Prostate gland (tissue), 2 donors: ENCODE results near the gene ANKLE1. TPM values are rescaled to one million over a fixed set of nuclear protein-coding genes. Genes with fewer than 3 reads are reported as not detected.

ENCODE experiments used
- DNase-seq: peaks from one replicate; pipeline ENCODE4 v3.0.0-alpha.2; 2019; ENCODE audit warnings: low spot score
- H3K27ac ChIP-seq, 2 donors: fragments of 200-600 bp; sonication (generic); 2 replicates each; pipeline ENCODE4 v1.5.1; 2017 to 2019
- H3K27me3 ChIP-seq: fragments of 200-600 bp; sonication (generic); replicated peaks from 2 replicates; pipeline ENCODE4 v1.5.1; 2019; ENCODE audit not compliant: insufficient read depth
- H3K36me3 ChIP-seq, 2 donors: fragments of 200-600 bp; sonication (generic); 1 replicate in 1 of 2; 2 replicates in 1 of 2; pipeline versions ENCODE4 v1.5.1 to v1.8.1; 2017 to 2019
- H3K4me1 ChIP-seq: fragments of 200-600 bp; sonication (generic); replicated peaks from 2 replicates; pipeline ENCODE4 v1.5.1; 2019
- H3K4me3 ChIP-seq, 2 donors: fragments of 200-600 bp; sonication (generic); 2 replicates each; pipeline ENCODE4 v1.5.1; 2017 to 2019
- H3K9me3 ChIP-seq: fragments of 200-600 bp; sonication (generic); 2 replicates; pipeline ENCODE4 v1.5.1; 2017
- POLR2A ChIP-seq: fragments of 450-650 bp; IDR thresholded peaks from one replicate; pipeline ENCODE4 v1.6.1; 2016; ENCODE audit warnings: antibody characterized with exemption, mild to moderate bottlenecking
- POLR2AphosphoS5 ChIP-seq: sonication (generic); formaldehyde crosslinking; IDR thresholded peaks from one replicate; pipeline ENCODE4 v1.6.1; 2017; ENCODE audit warnings: antibody characterized with exemption
- WGBS: methylation state at CpG from one replicate; pipeline ENCODE4 v1.1.5; 2018; 5-methylcytosine and 5-hydroxymethylcytosine counted together
- intact Hi-C: fragments of 100-400 bp; cut with DNase I; formaldehyde crosslinking; loops from one replicate; pipeline ENCODE4 v1.14.2; 2022
- total RNA-seq, 2 donors: library from RNA; depleted of rRNA; stranded (reverse); fragments of >200 nt; gene quantifications; one replicate each; pipeline ENCODE4 v1.1.0, GENCODE V29; 2016
- TF ChIP-seq, protein P1 (sequence below), 4 experiments: fragments of 200-600 bp in 2 of 4; fragments of 450-650 bp in 2 of 4; sonication (generic) in 2 of 4; IDR thresholded peaks; 1 replicate in 3 of 4; 2 replicates in 1 of 4; pipeline ENCODE4 v1.5.1; 2016 to 2019; ENCODE audit warnings: antibody characterized with exemption in 4 of 4, mild to moderate bottlenecking in 2 of 4, moderate library complexity in 2 of 4

Gene ANKLE1
- total RNA-seq, 2 donors from 2014 or later: 0.64 to 1.2 TPM

DNA sequence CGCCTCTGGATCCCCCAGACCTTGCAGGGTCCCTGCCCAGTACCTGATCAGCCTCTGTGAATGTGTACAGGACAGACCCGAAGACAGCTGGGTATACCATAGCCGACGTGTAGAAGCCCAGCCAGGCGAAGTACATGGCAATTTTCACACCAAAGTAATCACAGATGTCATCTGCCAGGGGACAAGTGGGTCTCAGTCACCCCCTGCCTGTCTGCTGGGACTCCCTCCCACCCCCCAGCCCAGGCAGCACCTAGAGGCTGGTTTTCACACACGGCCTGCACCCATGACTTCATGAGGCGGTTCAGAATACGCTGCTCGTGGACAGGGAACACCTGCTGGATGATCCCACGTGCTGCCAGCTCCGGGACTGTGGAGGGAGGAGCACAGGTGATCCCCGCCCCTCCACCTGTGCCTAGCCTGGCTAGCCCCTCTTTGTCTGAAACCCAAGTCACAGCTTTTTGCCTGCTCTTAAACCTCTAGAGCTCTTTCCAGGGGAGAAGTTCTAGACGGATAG is 49.4 kb downstream of the ANKLE1 start:
- WGBS: 74% methylated on average over 13 of the region's 13 CpGs
- TF ChIP-seq POLR2A: no peak
- TF ChIP-seq, protein P1, sequence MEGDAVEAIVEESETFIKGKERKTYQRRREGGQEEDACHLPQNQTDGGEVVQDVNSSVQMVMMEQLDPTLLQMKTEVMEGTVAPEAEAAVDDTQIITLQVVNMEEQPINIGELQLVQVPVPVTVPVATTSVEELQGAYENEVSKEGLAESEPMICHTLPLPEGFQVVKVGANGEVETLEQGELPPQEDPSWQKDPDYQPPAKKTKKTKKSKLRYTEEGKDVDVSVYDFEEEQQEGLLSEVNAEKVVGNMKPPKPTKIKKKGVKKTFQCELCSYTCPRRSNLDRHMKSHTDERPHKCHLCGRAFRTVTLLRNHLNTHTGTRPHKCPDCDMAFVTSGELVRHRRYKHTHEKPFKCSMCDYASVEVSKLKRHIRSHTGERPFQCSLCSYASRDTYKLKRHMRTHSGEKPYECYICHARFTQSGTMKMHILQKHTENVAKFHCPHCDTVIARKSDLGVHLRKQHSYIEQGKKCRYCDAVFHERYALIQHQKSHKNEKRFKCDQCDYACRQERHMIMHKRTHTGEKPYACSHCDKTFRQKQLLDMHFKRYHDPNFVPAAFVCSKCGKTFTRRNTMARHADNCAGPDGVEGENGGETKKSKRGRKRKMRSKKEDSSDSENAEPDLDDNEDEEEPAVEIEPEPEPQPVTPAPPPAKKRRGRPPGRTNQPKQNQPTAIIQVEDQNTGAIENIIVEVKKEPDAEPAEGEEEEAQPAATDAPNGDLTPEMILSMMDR (IDR thresholded peaks at IDR 0.05): no peak
- DNase-seq: no peak
- no peak overlapping the region for H3K27ac ChIP-seq
- H3K9me3 ChIP-seq: no peaks in the 10 kb centered on the region
- no peaks in the 10 kb centered on the region for H3K27me3 ChIP-seq
- H3K36me3 ChIP-seq: no peaks in the 10 kb centered on the region
- H3K4me3 ChIP-seq: no peak overlapping the region
- intact Hi-C loops: no loop called here
- peaks cover 14% of the 10 kb centered on the region for H3K4me1 ChIP-seq

DNA sequence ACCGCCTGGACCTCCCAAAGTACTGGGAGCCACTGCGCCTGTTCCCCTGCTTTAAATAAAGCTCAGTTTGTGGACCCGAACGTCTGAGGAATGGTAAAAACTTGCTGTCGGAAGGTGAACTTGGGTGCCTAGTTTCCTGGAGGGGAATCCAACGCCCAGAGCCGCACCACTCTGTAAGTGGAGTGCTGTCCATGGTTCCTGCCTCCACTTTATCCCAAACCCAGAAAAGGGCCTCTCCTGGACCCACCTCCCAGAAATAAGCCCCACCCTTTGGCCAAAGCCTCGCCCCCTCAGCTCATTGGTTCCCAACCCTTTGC is 50.6 kb downstream of the ANKLE1 start:
- intact Hi-C loops: no loop called here
- no peak for DNase-seq
- no peaks in the 10 kb centered on the region for H3K27me3 ChIP-seq
- TF ChIP-seq POLR2A: no peak
- no peak for TF ChIP-seq POLR2AphosphoS5
- H3K4me1 ChIP-seq: peaks cover 12% of the 10 kb centered on the region
- H3K36me3 ChIP-seq: no peaks in the 10 kb centered on the region
- no peak overlapping the region for H3K27ac ChIP-seq
- no peaks in the 10 kb centered on the region for H3K9me3 ChIP-seq
- H3K4me3 ChIP-seq: no peak overlapping the region
- 92% methylated on average over 8 of the region's 8 CpGs for WGBS

GRCh38 chr19:17332677-17333581 is 51.2 kb downstream of the ANKLE1 start:
- H3K4me1 ChIP-seq: peaks cover 7% of the 10 kb centered on the region
- H3K9me3 ChIP-seq: no peaks in the 10 kb centered on the region
- H3K36me3 ChIP-seq: no peaks in the 10 kb centered on the region
- TF ChIP-seq POLR2AphosphoS5 (no peak), POLR2A (no peak)
- TF ChIP-seq, protein P1 (IDR thresholded peaks at IDR 0.05): no peak
- no peaks in the 10 kb centered on the region for H3K27me3 ChIP-seq
- no peak overlapping the region for H3K4me3 ChIP-seq
- no peak overlapping the region for H3K27ac ChIP-seq
- DNase-seq: no peak
- intact Hi-C loops: no loop called here
- 95% methylated on average over 45 of the region's 45 CpGs for WGBS

GRCh38 chr19:17333611-17334413 is 52.1 kb downstream of the ANKLE1 start:
- Histone ChIP-seq H3K27ac (peak overlapping the region; percentile 59 to 71), H3K4me1 (peaks cover 4% of the 10 kb centered on the region), H3K9me3 (no peaks in the 10 kb centered on the region), H3K4me3 (peak overlapping the region; percentile 56 to 59), H3K36me3 (no peaks in the 10 kb centered on the region), H3K27me3 (no peaks in the 10 kb centered on the region)
- no peak for DNase-seq
- 40% methylated on average over 44 of the region's 52 CpGs for WGBS
- TF ChIP-seq POLR2AphosphoS5: no peak
- TF ChIP-seq, protein P1 (IDR thresholded peaks at IDR 0.05): no peak
- no peak for TF ChIP-seq POLR2A
- intact Hi-C loops: no loop called here
